ENCODE results near the gene ZNF547.

- TF ChIP-seq CTCF (IDR thresholded peaks at IDR 0.05) (no peak), POLR2A (IDR thresholded peaks at IDR 0.05) (no peak)
These were observed 43.5 kb upstream of the ZNF547 start for GRCh38 chr19:57319869-57320179.

Measured in thyroid gland (tissue), 4 donors.